ENCODE measurements around the gene SPATA4.

DNA sequence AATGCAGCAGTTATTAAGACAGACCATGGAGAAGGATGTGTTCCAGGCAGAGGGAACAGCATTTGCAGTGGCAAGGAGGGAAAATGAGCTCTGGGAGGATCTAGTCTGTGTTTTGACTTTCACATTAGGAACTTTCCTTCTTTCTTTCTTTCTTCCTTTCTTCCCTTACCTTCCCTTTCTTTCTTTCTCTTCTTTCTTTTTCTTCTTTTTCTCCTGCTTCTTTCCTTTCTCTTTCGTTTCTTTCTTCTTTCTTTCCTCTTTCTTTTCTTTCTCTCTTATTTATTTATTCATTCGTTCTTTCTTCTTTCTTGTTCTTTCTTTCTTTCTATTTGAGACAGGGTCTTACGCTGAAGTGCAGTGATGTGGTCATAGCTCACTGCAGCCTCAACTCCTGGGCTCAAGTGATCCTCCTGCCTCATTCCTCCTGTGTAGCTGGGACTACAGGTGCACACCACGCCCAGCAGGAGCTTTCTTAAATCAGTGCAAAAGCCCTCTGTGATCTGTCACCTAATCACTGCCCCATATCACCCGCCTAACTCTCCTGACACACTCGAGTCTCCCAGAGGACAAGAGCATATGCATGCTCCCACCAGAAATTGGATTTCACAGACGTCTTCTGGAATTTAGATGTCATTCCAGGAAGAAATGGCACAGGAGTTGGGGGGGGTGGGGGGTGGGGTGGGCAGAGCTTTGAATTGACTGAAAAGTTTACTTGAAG, 15.4 kb upstream of the SPATA4 start:
- TF ChIP-seq POLR2A (IDR thresholded peaks at IDR 0.05): no peak
- TF ChIP-seq, protein P1, sequence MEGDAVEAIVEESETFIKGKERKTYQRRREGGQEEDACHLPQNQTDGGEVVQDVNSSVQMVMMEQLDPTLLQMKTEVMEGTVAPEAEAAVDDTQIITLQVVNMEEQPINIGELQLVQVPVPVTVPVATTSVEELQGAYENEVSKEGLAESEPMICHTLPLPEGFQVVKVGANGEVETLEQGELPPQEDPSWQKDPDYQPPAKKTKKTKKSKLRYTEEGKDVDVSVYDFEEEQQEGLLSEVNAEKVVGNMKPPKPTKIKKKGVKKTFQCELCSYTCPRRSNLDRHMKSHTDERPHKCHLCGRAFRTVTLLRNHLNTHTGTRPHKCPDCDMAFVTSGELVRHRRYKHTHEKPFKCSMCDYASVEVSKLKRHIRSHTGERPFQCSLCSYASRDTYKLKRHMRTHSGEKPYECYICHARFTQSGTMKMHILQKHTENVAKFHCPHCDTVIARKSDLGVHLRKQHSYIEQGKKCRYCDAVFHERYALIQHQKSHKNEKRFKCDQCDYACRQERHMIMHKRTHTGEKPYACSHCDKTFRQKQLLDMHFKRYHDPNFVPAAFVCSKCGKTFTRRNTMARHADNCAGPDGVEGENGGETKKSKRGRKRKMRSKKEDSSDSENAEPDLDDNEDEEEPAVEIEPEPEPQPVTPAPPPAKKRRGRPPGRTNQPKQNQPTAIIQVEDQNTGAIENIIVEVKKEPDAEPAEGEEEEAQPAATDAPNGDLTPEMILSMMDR (IDR thresholded peaks at IDR 0.05): no peak
- TF ChIP-seq POLR2AphosphoS5 (IDR thresholded peaks at IDR 0.05): no peak
